Keratinocyte (primary cell): ENCODE results near the gene HMGXB3. TPM values are rescaled to one million over a fixed set of nuclear protein-coding genes. Genes with fewer than 3 reads are reported as not detected.

ENCODE experiments used
- DNase-seq: peaks from one replicate; pipeline ENCODE4 v3.0.0-alpha.2; 2011; ENCODE audit warnings: low read depth, missing footprints, low spot score
- FAIRE-seq: peaks from 2 replicates; lab custom pipeline; 2011; peaks lifted over from hg19 to GRCh38; lab: Jason Lieb, UNC
- H2AFZ ChIP-seq: 2 replicates; pipeline ENCODE4 v1.6.0; 2012; ENCODE audit warnings: low read length, control low read depth, inconsistent platforms; ENCODE audit not compliant: control insufficient read depth
- H3K27ac ChIP-seq: 2 replicates; pipeline ENCODE4 v1.5.1; 2011; ENCODE audit warnings: low read length; ENCODE audit not compliant: control insufficient read depth, insufficient read depth
- H3K27me3 ChIP-seq: 3 replicates; pipeline ENCODE4 v1.6.0; 2011; ENCODE audit warnings: low read length; ENCODE audit not compliant: control insufficient read depth, insufficient read depth; ENCODE audit errors: extremely low read depth
- H3K36me3 ChIP-seq, 2 experiments: 2 replicates in 1 of 2; 3 replicates in 1 of 2; pipeline ENCODE4 v1.5.1; 2011; ENCODE audit warnings: low read length in 2 of 2, mild to moderate bottlenecking in 1 of 2; ENCODE audit not compliant: control insufficient read depth in 2 of 2, insufficient read depth in 2 of 2; ENCODE audit errors: extremely low read depth in 1 of 2
- H3K4me1 ChIP-seq: 3 replicates; pipeline ENCODE4 v1.5.1; 2011; ENCODE audit warnings: low read length; ENCODE audit not compliant: control insufficient read depth, insufficient read depth; ENCODE audit errors: extremely low read depth
- H3K4me2 ChIP-seq: 3 replicates; pipeline ENCODE4 v1.6.0; 2011; ENCODE audit warnings: low read depth, low read length; ENCODE audit not compliant: control insufficient read depth, insufficient read depth; ENCODE audit errors: extremely low read depth
- H3K4me3 ChIP-seq, 3 experiments: fragments of 200-600 bp in 1 of 3; sonication (generic) in 1 of 3; 2 replicates in 2 of 3; 3 replicates in 1 of 3; pipeline ENCODE4 v1.5.1; 2011 to 2016; ENCODE audit warnings: low read length in 3 of 3, mild to moderate bottlenecking in 3 of 3, control low read depth in 2 of 3, inconsistent platforms in 1 of 3, low read depth in 1 of 3, mixed read lengths in 1 of 3, mixed run types in 1 of 3, moderate library complexity in 1 of 3; ENCODE audit not compliant: control insufficient read depth in 2 of 3, insufficient read depth in 2 of 3; ENCODE audit errors: extremely low read depth in 1 of 3
- H3K79me2 ChIP-seq: 2 replicates; pipeline ENCODE4 v1.6.0; 2012; ENCODE audit warnings: low read length; ENCODE audit not compliant: control insufficient read depth, insufficient read depth
- H3K9ac ChIP-seq: 3 replicates; pipeline ENCODE4 v1.6.0; 2011; ENCODE audit warnings: low read length; ENCODE audit not compliant: control insufficient read depth, insufficient read depth; ENCODE audit errors: extremely low read depth
- H3K9me1 ChIP-seq: 3 replicates; pipeline ENCODE4 v1.6.0; 2011; ENCODE audit warnings: low read length; ENCODE audit not compliant: control insufficient read depth, insufficient read depth; ENCODE audit errors: extremely low read depth
- H3K9me3 ChIP-seq: 2 replicates; pipeline ENCODE4 v1.5.1; 2012; ENCODE audit warnings: low read depth, low read length; ENCODE audit not compliant: control insufficient read depth
- H4K20me1 ChIP-seq: 3 replicates; pipeline ENCODE4 v1.6.0; 2011; ENCODE audit warnings: low read length; ENCODE audit not compliant: control insufficient read depth, insufficient read depth; ENCODE audit errors: extremely low read depth
- EZH2 ChIP-seq: IDR thresholded peaks from one replicate; pipeline ENCODE4 v1.6.1; 2012; ENCODE audit warnings: inconsistent platforms, mild to moderate bottlenecking, low read length, moderate library complexity
- dilution Hi-C: fragments of 300-500 bp; cut with MboI; formaldehyde crosslinking; loops from one replicate; pipeline ENCODE4 v1.7.0; 2020; ENCODE audit warnings: low sequenced_read_pairs; ENCODE audit not compliant: extremely low pct_ligation_motif_present
- polyA plus RNA-seq, 5 experiments: library from polyadenylated mRNA; depleted of rRNA in 3 of 5; stranded (reverse) in 3 of 5; stranded (forward) in 1 of 5; unstranded in 1 of 5; fragments of >200 nt; gene quantifications; 1 replicate in 1 of 5; 2 replicates in 3 of 5; 3 replicates in 1 of 5; pipeline versions ENCODE4 v1.2.1 to v1.2.3, GENCODE V29; 2011 to 2012; ENCODE audit warnings: missing spikeins in 2 of 5, low read depth in 1 of 5, low replicate concordance in 1 of 5
- TF ChIP-seq, protein P1 (sequence below), 3 experiments: IDR thresholded peaks in 1 of 3; conservative IDR thresholded peaks in 1 of 3; optimal IDR thresholded peaks in 1 of 3; 2 replicates in 2 of 3; 3 replicates in 1 of 3; pipeline versions ENCODE3 to v1.5.1; 2011; ENCODE audit warnings: low read length in 3 of 3, mild to moderate bottlenecking in 3 of 3, moderate library complexity in 2 of 3, control low read depth in 1 of 3, inconsistent platforms in 1 of 3; ENCODE audit not compliant: insufficient read depth in 2 of 3; ENCODE audit errors: extremely low read depth in 1 of 3

HMGXB3 gene
- polyA plus RNA-seq, 1 donor (not counting 4 experiments of a cell fraction or from before 2014, with no cell fraction given) = 39.4 TPM

DNA sequence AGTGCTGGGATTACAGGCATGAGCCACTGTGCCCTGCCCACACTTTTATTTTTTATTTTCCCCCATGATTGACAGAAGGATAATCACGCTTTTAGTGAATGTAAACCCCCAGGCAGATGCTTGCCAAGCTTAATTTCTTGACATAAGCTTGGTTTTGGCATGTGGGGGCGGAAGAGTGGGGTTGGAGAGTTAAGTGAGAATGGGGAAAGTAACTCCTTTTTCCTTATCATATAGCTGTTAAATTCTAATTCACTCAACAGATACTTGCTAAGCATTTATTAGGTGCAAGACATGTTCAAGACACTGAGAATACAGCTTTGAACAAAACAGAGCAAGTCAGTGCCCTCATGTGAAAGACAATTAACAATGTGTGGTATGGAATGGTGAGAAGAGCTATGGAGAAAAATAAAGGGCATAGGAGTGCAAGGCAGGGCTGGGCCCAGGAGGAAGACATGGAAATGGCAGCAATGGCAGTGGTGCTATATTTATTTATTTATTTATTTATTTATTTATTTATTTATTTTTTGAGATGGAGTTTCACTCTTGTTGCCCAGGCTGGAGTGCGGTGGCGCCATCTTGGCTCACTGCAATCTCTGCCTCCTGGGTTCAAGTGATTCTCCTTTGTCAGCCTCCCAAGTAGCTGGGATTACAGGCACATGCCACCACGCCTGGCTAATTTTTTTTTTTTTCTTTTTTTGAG lies 37.8 kb upstream of the HMGXB3 start:
- Histone ChIP-seq H3K9me1 (no peaks in the 10 kb centered on the region), H3K4me1 (peaks cover 16% of the 10 kb centered on the region), H3K4me2 (no peak overlapping the region), H3K9ac (no peak overlapping the region), H3K27me3 (no peaks in the 10 kb centered on the region), H3K36me3 (no peaks in the 10 kb centered on the region), H3K9me3 (no peaks in the 10 kb centered on the region), H3K27ac (no peak overlapping the region), H3K79me2 (peaks cover 2% of the 10 kb centered on the region), H3K4me3 (no peak overlapping the region), H4K20me1 (no peaks in the 10 kb centered on the region), H2AFZ (no peak overlapping the region)
- DNase-seq (no peak), FAIRE-seq (no peak)
- TF ChIP-seq, protein P1, sequence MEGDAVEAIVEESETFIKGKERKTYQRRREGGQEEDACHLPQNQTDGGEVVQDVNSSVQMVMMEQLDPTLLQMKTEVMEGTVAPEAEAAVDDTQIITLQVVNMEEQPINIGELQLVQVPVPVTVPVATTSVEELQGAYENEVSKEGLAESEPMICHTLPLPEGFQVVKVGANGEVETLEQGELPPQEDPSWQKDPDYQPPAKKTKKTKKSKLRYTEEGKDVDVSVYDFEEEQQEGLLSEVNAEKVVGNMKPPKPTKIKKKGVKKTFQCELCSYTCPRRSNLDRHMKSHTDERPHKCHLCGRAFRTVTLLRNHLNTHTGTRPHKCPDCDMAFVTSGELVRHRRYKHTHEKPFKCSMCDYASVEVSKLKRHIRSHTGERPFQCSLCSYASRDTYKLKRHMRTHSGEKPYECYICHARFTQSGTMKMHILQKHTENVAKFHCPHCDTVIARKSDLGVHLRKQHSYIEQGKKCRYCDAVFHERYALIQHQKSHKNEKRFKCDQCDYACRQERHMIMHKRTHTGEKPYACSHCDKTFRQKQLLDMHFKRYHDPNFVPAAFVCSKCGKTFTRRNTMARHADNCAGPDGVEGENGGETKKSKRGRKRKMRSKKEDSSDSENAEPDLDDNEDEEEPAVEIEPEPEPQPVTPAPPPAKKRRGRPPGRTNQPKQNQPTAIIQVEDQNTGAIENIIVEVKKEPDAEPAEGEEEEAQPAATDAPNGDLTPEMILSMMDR (optimal IDR thresholded peaks at IDR 0.05 in 1 of 3, IDR thresholded peaks at IDR 0.05 in 1 of 3, conservative IDR thresholded peaks at IDR 0.05 in 1 of 3; ENCODE audit: extremely low read depth in 1 of 3, insufficient read depth in 2 of 3, low read length in 3 of 3) = no peak
- TF ChIP-seq EZH2 = no peak
- dilution Hi-C loops = loop anchor here (25.0 kb wide), 1 partner anchor 100 kb away; no protein-coding TSS in a partner anchor

DNA sequence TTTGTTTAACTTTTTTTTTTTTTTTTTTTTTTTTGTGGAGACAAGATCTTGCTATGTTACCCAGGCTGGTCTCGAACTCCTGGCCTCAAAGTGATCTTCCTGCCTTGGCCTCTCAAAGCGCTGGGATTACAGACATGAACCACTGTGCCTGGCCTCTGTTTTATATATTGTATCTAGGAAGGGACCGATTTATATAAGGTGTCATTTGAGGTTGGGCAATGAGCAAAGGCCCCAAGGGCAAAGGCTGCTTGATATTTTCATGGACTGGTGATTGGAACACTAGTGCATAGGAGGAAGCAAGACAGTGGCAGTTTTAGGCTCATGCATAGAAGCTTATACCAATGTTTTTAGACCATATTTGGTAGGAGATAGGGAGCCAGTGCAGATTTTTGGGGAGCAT lies 36.8 kb upstream of the HMGXB3 start:
- no peak overlapping the region for H3K4me2 ChIP-seq
- no peaks in the 10 kb centered on the region for H3K27me3 ChIP-seq
- DNase-seq (no peak), FAIRE-seq (no peak)
- H3K4me3 ChIP-seq = no peak overlapping the region
- dilution Hi-C loops = loop anchor here (25.0 kb wide), 1 partner anchor 101 kb away; no protein-coding TSS in a partner anchor
- no peaks in the 10 kb centered on the region for H3K9me1 ChIP-seq
- no peaks in the 10 kb centered on the region for H3K9me3 ChIP-seq
- H2AFZ ChIP-seq = no peak overlapping the region
- H3K4me1 ChIP-seq = peaks cover 16% of the 10 kb centered on the region
- no peaks in the 10 kb centered on the region for H4K20me1 ChIP-seq
- no peak for TF ChIP-seq EZH2
- TF ChIP-seq, protein P1 (optimal IDR thresholded peaks at IDR 0.05 in 1 of 3, IDR thresholded peaks at IDR 0.05 in 1 of 3, conservative IDR thresholded peaks at IDR 0.05 in 1 of 3; ENCODE audit: extremely low read depth in 1 of 3, insufficient read depth in 2 of 3, low read length in 3 of 3) = no peak
- H3K9ac ChIP-seq = no peak overlapping the region
- no peaks in the 10 kb centered on the region for H3K36me3 ChIP-seq
- peaks cover 2% of the 10 kb centered on the region for H3K79me2 ChIP-seq
- H3K27ac ChIP-seq = no peak overlapping the region
